H1 (cell line): ENCODE data around the gene CES4A. TPM values are rescaled to one million over a fixed set of nuclear protein-coding genes. Genes with fewer than 3 reads are reported as not detected.

Source experiments
- CTCF ChIA-PET: fragments of 300-600 bp; sonication (Branson Sonifier 250); formaldehyde crosslinking; loops from one replicate; lab custom pipeline; 2021; ENCODE audit not compliant: partially characterized antibody; lab: Charles Lee
- POLR2A ChIA-PET: fragments of 300-600 bp; sonication (Branson Sonifier 250); formaldehyde crosslinking; loops from one replicate; lab custom pipeline; 2021; ENCODE audit warnings: inconsistent platforms; ENCODE audit not compliant: partially characterized antibody; lab: Charles Lee
- DNase-seq, 2 experiments: peaks; one replicate each; pipeline versions ENCODE4 v3.0.0 to v3.0.0-alpha.2; 2010 to 2022; ENCODE audit warnings: low spot score in 2 of 2, low read depth in 1 of 2, mixed read lengths in 1 of 2
- FAIRE-seq: peaks from 2 replicates; lab custom pipeline; 2011; peaks lifted over from hg19 to GRCh38; lab: Jason Lieb, UNC
- H2AFZ ChIP-seq: 2 replicates; pipeline ENCODE4 v1.8.1; 2012; ENCODE audit warnings: low read length, inconsistent platforms
- H2AK5ac ChIP-seq: 2 replicates; pipeline ENCODE4 v1.6.1; 2013; ENCODE audit warnings: low read depth, low read length
- H2BK120ac ChIP-seq: replicated peaks from 2 replicates; pipeline ENCODE3; 2013; ENCODE audit warnings: low read depth, low read length, inconsistent platforms
- H2BK12ac ChIP-seq: 2 replicates; pipeline ENCODE4 v1.6.1; 2013; ENCODE audit warnings: low read depth, low read length
- H2BK15ac ChIP-seq: 2 replicates; pipeline ENCODE4 v1.6.1; 2013; ENCODE audit warnings: low read length
- H2BK20ac ChIP-seq: 2 replicates; pipeline ENCODE4 v1.6.1; 2013; ENCODE audit warnings: low read length
- H2BK5ac ChIP-seq: 2 replicates; pipeline ENCODE4 v1.6.1; 2013; ENCODE audit warnings: low read depth, low read length
- H3K14ac ChIP-seq: 2 replicates; pipeline ENCODE4 v1.6.1; 2013; ENCODE audit warnings: inconsistent platforms; ENCODE audit not compliant: insufficient read length
- H3K18ac ChIP-seq: 2 replicates; pipeline ENCODE4 v1.6.1; 2013; ENCODE audit warnings: low read length; ENCODE audit errors: extremely low read depth
- H3K23ac ChIP-seq: 2 replicates; pipeline ENCODE4 v1.6.1; 2013; ENCODE audit warnings: inconsistent platforms; ENCODE audit not compliant: insufficient read length
- H3K23me2 ChIP-seq: 2 replicates; pipeline ENCODE4 v1.6.1; 2013; ENCODE audit warnings: low read depth, low read length
- H3K27ac ChIP-seq: 2 replicates; pipeline ENCODE4 v1.6.1; 2011; ENCODE audit warnings: low read depth, low read length, inconsistent platforms
- H3K27me3 ChIP-seq, 4 experiments: replicated peaks in 1 of 4; 1 replicate in 1 of 4; 2 replicates in 3 of 4; pipeline versions ENCODE4 v1.6.1 to v1.8.1; 2011 to 2013; ENCODE audit warnings: low read length in 3 of 4, mild to moderate bottlenecking in 3 of 4, inconsistent platforms in 2 of 4, mixed read lengths in 2 of 4, moderate library complexity in 1 of 4; ENCODE audit not compliant: control insufficient read depth in 3 of 4, insufficient read depth in 3 of 4; ENCODE audit errors: extremely low read depth in 1 of 4
- H3K36me3 ChIP-seq, 4 experiments: 2 replicates each; pipeline versions ENCODE4 v1.6.1 to v1.8.1; 2011 to 2013; ENCODE audit warnings: mild to moderate bottlenecking in 4 of 4, low read length in 3 of 4, moderate library complexity in 2 of 4, control low read depth in 1 of 4, inconsistent platforms in 1 of 4; ENCODE audit not compliant: insufficient read depth in 4 of 4, control insufficient read depth in 2 of 4
- H3K4ac ChIP-seq: replicated peaks from 2 replicates; pipeline ENCODE3; 2013; ENCODE audit warnings: low read length, low read depth, mixed read lengths, inconsistent platforms; ENCODE audit not compliant: insufficient read length
- H3K4me1 ChIP-seq, 4 experiments: replicated peaks in 1 of 4; 1 replicate in 1 of 4; 2 replicates in 3 of 4; pipeline versions ENCODE4 v1.6.1 to v1.8.1; 2011 to 2013; ENCODE audit warnings: low read length in 3 of 4, inconsistent platforms in 2 of 4, mixed read lengths in 1 of 4; ENCODE audit not compliant: insufficient read depth in 4 of 4, control insufficient read depth in 3 of 4
- H3K4me2 ChIP-seq, 2 experiments: 2 replicates each; pipeline versions ENCODE4 v1.6.1 to v1.8.1; 2011 to 2013; ENCODE audit warnings: low read depth in 2 of 2, low read length in 2 of 2, control low read depth in 1 of 2, inconsistent platforms in 1 of 2, mild to moderate bottlenecking in 1 of 2; ENCODE audit not compliant: insufficient read depth in 1 of 2
- H3K4me3 ChIP-seq, 4 experiments: fragments of 200-600, 300-600 bp in 1 of 4; sonication (generic), shearing (Covaris generic), sonication (Bioruptor Twin) in 1 of 4; 2 replicates each; pipeline versions ENCODE4 v1.5.1 to v1.8.1; 2011 to 2016; ENCODE audit warnings: low read length in 4 of 4, low read depth in 3 of 4, control low read depth in 2 of 4, inconsistent platforms in 2 of 4, mild to moderate bottlenecking in 2 of 4, mixed read lengths in 1 of 4, moderate library complexity in 1 of 4; ENCODE audit not compliant: insufficient read depth in 2 of 4; ENCODE audit errors: extremely low read depth in 1 of 4
- H3K56ac ChIP-seq: replicated peaks from 2 replicates; pipeline ENCODE3; 2013; ENCODE audit warnings: low read depth, mild to moderate bottlenecking, mixed read lengths, low read length, inconsistent platforms; ENCODE audit not compliant: insufficient read length
- H3K79me1 ChIP-seq: 2 replicates; pipeline ENCODE4 v1.6.1; 2013; ENCODE audit warnings: low read depth, low read length, control low read depth
- H3K79me2 ChIP-seq, 2 experiments: 2 replicates each; pipeline versions ENCODE4 v1.6.1 to v1.8.1; 2012 to 2013; ENCODE audit warnings: low read length in 2 of 2, mild to moderate bottlenecking in 2 of 2, inconsistent platforms in 1 of 2; ENCODE audit not compliant: insufficient read depth in 2 of 2, control insufficient read depth in 1 of 2
- H3K9ac ChIP-seq, 4 experiments: replicated peaks in 1 of 4; 1 replicate in 1 of 4; 2 replicates in 3 of 4; pipeline versions ENCODE4 v1.6.1 to v1.8.1; 2011 to 2013; ENCODE audit warnings: low read depth in 3 of 4, low read length in 3 of 4, control low read depth in 2 of 4, mild to moderate bottlenecking in 2 of 4, moderate library complexity in 2 of 4, inconsistent platforms in 1 of 4; ENCODE audit errors: extremely low read depth in 1 of 4
- H3K9me3 ChIP-seq, 2 experiments: 2 replicates each; pipeline versions ENCODE4 v1.6.1 to v1.8.1; 2012 to 2013; ENCODE audit warnings: mild to moderate bottlenecking in 2 of 2, moderate library complexity in 2 of 2, control low read depth in 1 of 2, inconsistent platforms in 1 of 2, low read depth in 1 of 2, low read length in 1 of 2, mixed read lengths in 1 of 2; ENCODE audit not compliant: insufficient read depth in 2 of 2
- H4K20me1 ChIP-seq, 2 experiments: replicated peaks in 1 of 2; 2 replicates each; pipeline versions ENCODE3 to v1.8.1; 2011 to 2013; ENCODE audit warnings: inconsistent platforms in 2 of 2, low read length in 2 of 2, mild to moderate bottlenecking in 1 of 2; ENCODE audit not compliant: insufficient read depth in 2 of 2, control insufficient read depth in 1 of 2
- H4K5ac ChIP-seq: 2 replicates; pipeline ENCODE4 v1.6.1; 2013; ENCODE audit warnings: low read length, low read depth, mixed read lengths, inconsistent platforms; ENCODE audit not compliant: insufficient read length
- H4K8ac ChIP-seq: 2 replicates; pipeline ENCODE4 v1.8.0; 2013; ENCODE audit warnings: mild to moderate bottlenecking, moderate library complexity, low read length, inconsistent platforms; ENCODE audit not compliant: insufficient read depth; ENCODE audit errors: extremely low read depth
- H4K91ac ChIP-seq: replicated peaks from 2 replicates; pipeline ENCODE3; 2013; ENCODE audit warnings: low read length, mixed read lengths, inconsistent platforms; ENCODE audit not compliant: insufficient read length
- CHD2 ChIP-seq: IDR thresholded peaks from 2 replicates; pipeline ENCODE4 v1.6.1; 2012; ENCODE audit warnings: low read length, improper control_type of control experiment
- EZH2 ChIP-seq: fragments of 200-600 bp; sonication (generic); IDR thresholded peaks from 2 replicates; pipeline ENCODE4 v1.7.1; 2012; ENCODE audit warnings: low read depth, mild to moderate bottlenecking, moderate library complexity, low read length, inconsistent platforms; ENCODE audit not compliant: severe bottlenecking
- SUZ12 ChIP-seq: fragments of 200-600 bp; sonication (generic); IDR thresholded peaks from 2 replicates; pipeline ENCODE4 v1.6.1; 2012; ENCODE audit warnings: mild to moderate bottlenecking, inconsistent platforms, low read length, moderate library complexity, mixed read lengths
- WGBS, 2 experiments: shearing (Covaris generic) in 1 of 2; methylation state at CpG; one replicate each; pipeline versions ENCODE4 v1.1.6 to v1.1.7; 2013 to 2015; ENCODE audit warnings: low lambda C conversion rate in 2 of 2, mixed read lengths in 2 of 2, inconsistent platforms in 1 of 2, low coverage in 1 of 2, missing lambda C conversion rate in 1 of 2; ENCODE audit not compliant: insufficient replicate concordance in 2 of 2, insufficient coverage in 1 of 2, insufficient read length in 1 of 2; ENCODE audit errors: extremely low coverage in 1 of 2, missing lambda C conversion rate in 1 of 2; 5-methylcytosine and 5-hydroxymethylcytosine counted together
- polyA plus RNA-seq, 7 experiments: library from polyadenylated mRNA; depleted of rRNA in 3 of 7; stranded (reverse) in 5 of 7; unstranded in 2 of 7; fragments of >200 nt in 5 of 7; fragments of 200-250 nt in 2 of 7; gene quantifications; 1 replicate in 5 of 7; 2 replicates in 1 of 7; 4 replicates in 1 of 7; pipeline versions ENCODE4 v1.2.1 to v1.2.3, GENCODE V29; 2011 to 2013; ENCODE audit warnings: missing spikeins in 2 of 7, mixed read lengths in 2 of 7
- total RNA-seq: library from RNA; stranded (reverse); fragmentation: NEBNext Ultra II Directional; extraction: Animal tissue kit (Norgen Biotek cat#: 25700); gene quantifications from 2 replicates; pipeline ENCODE4 v1.2.1, GENCODE V29; 2021

The CES4A gene
- total and polyA plus RNA-seq, 2 of the 8 experiments (the other 6 are each of a cell fraction or from before 2014, with no cell fraction given), result 0.93 to 1.5 TPM

DNA sequence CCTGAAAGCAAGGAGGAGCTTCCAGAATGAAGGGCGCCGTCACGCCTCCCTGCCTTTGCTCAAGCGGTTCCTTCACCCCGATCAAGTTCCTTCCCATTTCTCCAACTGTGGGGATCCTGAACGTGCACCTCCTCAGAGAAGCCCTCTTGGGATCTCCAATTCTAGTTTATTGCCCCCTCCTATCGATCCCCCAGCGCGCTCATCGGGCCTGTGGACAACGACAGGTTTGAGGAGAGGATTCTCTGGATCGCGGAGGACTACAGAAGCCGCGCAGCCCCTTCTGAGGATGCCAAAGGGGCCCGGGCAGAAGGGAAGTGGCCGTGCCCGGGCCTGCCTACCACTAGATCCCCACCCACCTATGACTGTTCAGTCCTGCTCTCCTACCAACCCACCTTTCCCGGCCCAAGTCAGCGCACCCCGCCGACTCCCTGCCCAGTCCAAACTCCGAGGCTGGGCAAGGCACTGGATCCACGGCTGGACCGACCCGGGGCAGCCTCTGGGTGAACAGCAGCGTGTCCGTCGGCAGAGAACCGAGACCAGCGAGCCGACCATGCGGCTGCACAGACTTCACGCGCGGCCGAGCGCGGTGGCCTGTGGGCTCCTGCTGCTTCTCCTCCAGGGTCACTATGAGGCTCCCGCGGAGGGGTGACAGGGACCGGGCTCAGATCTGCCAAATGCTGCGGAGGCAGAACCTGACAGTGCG lies 40.1 kb upstream of the CES4A start:
- no peak overlapping the region for H2BK20ac ChIP-seq
- H3K4ac ChIP-seq, result no peak overlapping the region
- H3K9ac ChIP-seq, result no peak overlapping the region
- FAIRE-seq (no peak), DNase-seq (no peak)
- H2BK15ac ChIP-seq, result no peak overlapping the region
- no peaks in the 10 kb centered on the region for H3K79me2 ChIP-seq
- no peak overlapping the region for H3K27ac ChIP-seq
- peak overlapping the region; percentile 77 to 83 for H3K4me2 ChIP-seq
- no peak overlapping the region for H2BK5ac ChIP-seq
- H2BK120ac ChIP-seq, result no peak overlapping the region
- no peak overlapping the region for H2BK12ac ChIP-seq
- no peak overlapping the region for H4K8ac ChIP-seq
- peaks cover 2% of the 10 kb centered on the region; the same call in 1 of the 2 replicates for H3K23me2 ChIP-seq
- no peaks in the 10 kb centered on the region for H3K79me1 ChIP-seq
- no peak overlapping the region for H4K91ac ChIP-seq
- H3K56ac ChIP-seq, result no peak overlapping the region
- H3K9me3 ChIP-seq, result no peaks in the 10 kb centered on the region
- H4K20me1 ChIP-seq, result peaks cover 0 to 1% of the 10 kb centered on the region in 2 experiments
- H2AFZ ChIP-seq, result peak overlapping the region; percentile 50; the same call in 1 of the 2 replicates
- TF ChIP-seq CHD2 (no peak), SUZ12 (peak; percentile 84), EZH2 (peak; percentile 88)
- CTCF ChIA-PET, result interaction anchor here (0.9 to 3.3 kb wide), 7 partner anchors 10 to 53 kb away, joined by 3 to 14 read pairs (median 4); partner anchors contain the start of gene CIAO2B
- H3K23ac ChIP-seq, result no peak overlapping the region
- H2AK5ac ChIP-seq, result no peak overlapping the region
- H3K4me1 ChIP-seq, result peaks cover 0 to 5% (median 1%) of the 10 kb centered on the region in 4 experiments; a peak in 2 of 7 replicates
- H3K14ac ChIP-seq, result no peak overlapping the region
- 36% methylated on average over 44 of the region's 44 CpGs; no CpG with 5 or more reads in 1 of the 2 experiments for WGBS, 2 experiments
- H3K27me3 ChIP-seq, result peaks cover 10 to 34% (median 32%) of the 10 kb centered on the region in 4 experiments
- H3K36me3 ChIP-seq, result peaks cover 0 to 5% (median under 1%) of the 10 kb centered on the region in 4 experiments; a peak in 3 of 8 replicates
- H3K18ac ChIP-seq, result no peak overlapping the region
- peak overlapping the region; percentile 23 to 53 (median 27); a peak in 7 of 8 replicates for H3K4me3 ChIP-seq
- POLR2A ChIA-PET, result interaction anchor here (0.9 kb wide), 1 partner anchor 209 kb away, joined by 4 read pairs; no protein-coding TSS in a partner anchor
- H4K5ac ChIP-seq, result no peak overlapping the region
